Measurements from ENCODE around the gene DRAM2. TPM values are rescaled to one million over a fixed set of nuclear protein-coding genes. Genes with fewer than 3 reads are reported as not detected.

DRAM2 gene
- total and polyA plus RNA-seq, 2 donors from 2014 or later = 31.9 to 54.5 TPM

DNA sequence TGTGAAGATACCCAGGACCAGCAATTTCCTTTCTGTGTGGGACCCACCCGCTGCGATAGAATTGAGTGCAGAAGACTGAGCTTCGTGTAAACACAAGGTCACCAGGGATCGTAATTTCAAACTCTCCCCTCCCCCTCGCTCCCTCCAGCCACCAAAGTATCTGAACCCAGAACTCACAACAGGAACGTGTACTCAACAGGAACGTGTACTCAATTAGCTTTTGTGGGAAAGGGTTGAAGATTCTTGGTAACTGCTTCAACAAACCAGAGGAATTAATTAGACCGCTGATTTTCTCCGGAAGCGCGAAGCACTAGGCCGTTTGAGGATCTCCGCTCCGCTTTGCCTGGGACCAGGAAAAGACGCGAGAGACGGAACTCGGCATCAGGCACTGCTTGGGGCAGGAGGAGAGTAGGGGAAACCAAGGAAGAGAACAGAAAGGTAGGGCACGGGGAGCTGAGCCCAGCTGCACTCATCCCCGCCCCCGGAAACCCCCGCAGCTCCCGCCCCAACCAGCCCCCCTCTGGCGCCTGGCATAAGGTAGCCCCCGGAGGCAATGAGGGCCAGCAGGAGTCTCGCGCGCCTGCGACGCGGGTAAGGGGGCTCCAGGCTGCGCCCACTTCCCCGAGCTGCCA lies 453 bp downstream of the DRAM2 start:
- intact Hi-C loops (cut with DNase I) = no loop called here
- Histone ChIP-seq H3K27me3 (ENCODE audit: control insufficient read depth, insufficient read depth, low read length) (no peaks in the 10 kb centered on the region), H3K9ac (ENCODE audit: low read length in 3 of 3) (peak overlapping the region; percentile 82 to 92 (median 86)), H3K4me3 (ENCODE audit: low read length in 3 of 3) (peak overlapping the region; percentile 84 to 98 (median 96)), H3K27ac (ENCODE audit: low read depth in 2 of 2, low read length in 2 of 2) (peak overlapping the region; percentile 90 to 96), H3K9me3 (ENCODE audit: control insufficient read depth in 2 of 3, insufficient read depth in 1 of 3, low read length in 3 of 3) (no peaks in the 10 kb centered on the region), H3K36me3 (ENCODE audit: control insufficient read depth in 2 of 3, insufficient read depth in 3 of 3, low read length in 3 of 3) (no peaks in the 10 kb centered on the region), H3K4me1 (ENCODE audit: control insufficient read depth in 2 of 3, insufficient read depth in 2 of 3, low read depth in 1 of 3, low read length in 3 of 3) (peaks cover 0 to 8% (median 4%) of the 10 kb centered on the region in 3 donors)
- TF ChIP-seq, protein P1, sequence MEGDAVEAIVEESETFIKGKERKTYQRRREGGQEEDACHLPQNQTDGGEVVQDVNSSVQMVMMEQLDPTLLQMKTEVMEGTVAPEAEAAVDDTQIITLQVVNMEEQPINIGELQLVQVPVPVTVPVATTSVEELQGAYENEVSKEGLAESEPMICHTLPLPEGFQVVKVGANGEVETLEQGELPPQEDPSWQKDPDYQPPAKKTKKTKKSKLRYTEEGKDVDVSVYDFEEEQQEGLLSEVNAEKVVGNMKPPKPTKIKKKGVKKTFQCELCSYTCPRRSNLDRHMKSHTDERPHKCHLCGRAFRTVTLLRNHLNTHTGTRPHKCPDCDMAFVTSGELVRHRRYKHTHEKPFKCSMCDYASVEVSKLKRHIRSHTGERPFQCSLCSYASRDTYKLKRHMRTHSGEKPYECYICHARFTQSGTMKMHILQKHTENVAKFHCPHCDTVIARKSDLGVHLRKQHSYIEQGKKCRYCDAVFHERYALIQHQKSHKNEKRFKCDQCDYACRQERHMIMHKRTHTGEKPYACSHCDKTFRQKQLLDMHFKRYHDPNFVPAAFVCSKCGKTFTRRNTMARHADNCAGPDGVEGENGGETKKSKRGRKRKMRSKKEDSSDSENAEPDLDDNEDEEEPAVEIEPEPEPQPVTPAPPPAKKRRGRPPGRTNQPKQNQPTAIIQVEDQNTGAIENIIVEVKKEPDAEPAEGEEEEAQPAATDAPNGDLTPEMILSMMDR (IDR thresholded peaks at IDR 0.05; ENCODE audit: borderline replicate concordance, extremely low read depth, insufficient read depth) = no peak
- DNase-seq = peak in 3 of 5 donors; percentile 73 to 84 (median 83)
- FAIRE-seq = no peak

DNA sequence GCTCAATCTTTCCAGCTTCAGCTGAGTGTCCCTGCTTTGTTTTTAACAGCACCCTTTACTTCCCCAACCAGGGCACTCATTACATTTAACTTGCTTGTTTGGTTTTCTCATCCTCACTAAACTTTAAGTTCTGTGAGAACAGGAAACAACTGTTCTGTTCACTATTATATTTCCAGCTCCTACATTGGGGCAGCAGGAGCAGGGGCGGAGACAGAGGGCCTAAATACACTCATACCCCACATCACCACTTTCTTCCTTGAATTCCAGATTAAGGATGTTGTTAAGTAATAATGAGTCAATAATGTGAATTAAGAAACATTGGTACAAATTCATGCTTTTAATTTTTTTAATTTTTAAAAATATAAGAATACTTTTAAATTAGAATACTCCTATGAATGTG lies 6.0 kb downstream of the DRAM2 start:
- TF ChIP-seq, protein P1 (IDR thresholded peaks at IDR 0.05; ENCODE audit: borderline replicate concordance, extremely low read depth, insufficient read depth) = no peak
- no peaks in the 10 kb centered on the region for H3K27me3 ChIP-seq (ENCODE audit: control insufficient read depth, insufficient read depth, low read length)

DNA sequence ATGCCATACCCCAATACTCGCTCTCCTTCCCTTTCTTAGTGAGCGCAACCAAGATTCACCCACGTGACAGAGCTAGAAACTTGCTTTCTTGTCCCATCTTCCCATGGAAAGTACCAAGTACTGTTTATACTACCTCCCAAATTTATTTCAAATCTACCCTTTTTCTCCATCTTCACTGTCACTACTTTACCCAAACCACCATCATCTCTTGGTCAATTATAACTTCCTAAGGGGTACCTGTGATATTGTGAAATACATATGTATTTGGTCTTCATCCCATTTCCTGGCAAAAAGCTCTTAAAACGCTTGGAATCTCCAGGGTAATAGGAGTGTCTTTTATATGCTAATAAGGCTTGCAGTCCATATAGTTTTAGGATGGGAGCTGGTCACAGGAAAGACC lies 8.2 kb downstream of the DRAM2 start:
- DNase-seq (no peak), FAIRE-seq (no peak)
- no peak overlapping the region for H3K27ac ChIP-seq (ENCODE audit: low read depth in 2 of 2, low read length in 2 of 2)
- no peaks in the 10 kb centered on the region for H3K4me1 ChIP-seq (ENCODE audit: control insufficient read depth in 2 of 3, insufficient read depth in 2 of 3, low read depth in 1 of 3, low read length in 3 of 3)
- no peaks in the 10 kb centered on the region for H3K27me3 ChIP-seq (ENCODE audit: control insufficient read depth, insufficient read depth, low read length)
- H3K4me3 ChIP-seq (ENCODE audit: low read length in 3 of 3) = no peak overlapping the region
- TF ChIP-seq, protein P1 (IDR thresholded peaks at IDR 0.05; ENCODE audit: borderline replicate concordance, extremely low read depth, insufficient read depth) = no peak
- peaks cover 0 to 4% (median 2%) of the 10 kb centered on the region in 3 donors for H3K36me3 ChIP-seq (ENCODE audit: control insufficient read depth in 2 of 3, insufficient read depth in 3 of 3, low read length in 3 of 3)
- H3K9ac ChIP-seq (ENCODE audit: low read length in 3 of 3) = no peak overlapping the region
- no peaks in the 10 kb centered on the region for H3K9me3 ChIP-seq (ENCODE audit: control insufficient read depth in 2 of 3, insufficient read depth in 1 of 3, low read length in 3 of 3)
- intact Hi-C loops (cut with DNase I) = no loop called here

More for the DNA sequence above, 6.0 kb downstream of the DRAM2 start:
- Histone ChIP-seq H3K36me3 (ENCODE audit: control insufficient read depth in 2 of 3, insufficient read depth in 3 of 3, low read length in 3 of 3) (no peaks in the 10 kb centered on the region), H3K9ac (ENCODE audit: low read length in 3 of 3) (no peak overlapping the region), H3K9me3 (ENCODE audit: control insufficient read depth in 2 of 3, insufficient read depth in 1 of 3, low read length in 3 of 3) (no peaks in the 10 kb centered on the region), H3K4me1 (ENCODE audit: control insufficient read depth in 2 of 3, insufficient read depth in 2 of 3, low read depth in 1 of 3, low read length in 3 of 3) (peaks cover 0 to 3% (median 0%) of the 10 kb centered on the region in 3 donors), H3K4me3 (ENCODE audit: low read length in 3 of 3) (no peak overlapping the region), H3K27ac (ENCODE audit: low read depth in 2 of 2, low read length in 2 of 2) (no peak overlapping the region)
- no peak for DNase-seq
- intact Hi-C loops (cut with DNase I) = no loop called here
- FAIRE-seq = no peak

Measured in kidney (tissue), 14 donors.